K562 (cell line): ENCODE data around the gene ATP7B.

Experiments used
- CEBPZ ChIP-seq: fragments of 150-350 bp; IDR thresholded peaks from 2 replicates; pipeline ENCODE4 v1.6.1; 2014; ENCODE audit warnings: low read depth, mild to moderate bottlenecking, low read length, borderline replicate concordance
- JUN ChIP-seq, 2 experiments: sonication (generic) in 1 of 2; formaldehyde crosslinking in 1 of 2; IDR thresholded peaks; 2 replicates each; pipeline versions ENCODE4 v1.6.1 to v1.8.0; 2012 to 2022; ENCODE audit warnings: borderline replicate concordance in 2 of 2, mild to moderate bottlenecking in 2 of 2, improper control_type of control experiment in 1 of 2, low read depth in 1 of 2, low read length in 1 of 2, missing genetic modification reagents in 1 of 2
- POLR2A ChIP-seq: fragments of 450-650 bp; conservative IDR thresholded peaks from 2 replicates; pipeline ENCODE4 v1.6.1; 2016
- RBM22 ChIP-seq: fragments of 200-400 bp; formaldehyde crosslinking; IDR thresholded peaks from 2 replicates; pipeline ENCODE4 v1.6.1; 2018; ENCODE audit warnings: low read length, low read depth; ENCODE audit not compliant: poor library complexity, severe bottlenecking

- TF ChIP-seq JUN (IDR thresholded peaks at IDR 0.05; ENCODE audit: borderline replicate concordance, low read depth, low read length) (no peak), JUN (CRISPR knock-in tag; IDR thresholded peaks at IDR 0.05; ENCODE audit: borderline replicate concordance) (no peak), POLR2A (no peak), CEBPZ (no peak), RBM22 (no peak)
Observed at GRCh38 chr13:51950722-51951121, 60.5 kb downstream of the ATP7B start.
